ENCODE data around the gene ERP27. TPM values are rescaled to one million over a fixed set of nuclear protein-coding genes. Genes with fewer than 3 reads are reported as not detected.

Gene ERP27
- total RNA-seq, 1 experiment from 2014 or later = not detected

DNA sequence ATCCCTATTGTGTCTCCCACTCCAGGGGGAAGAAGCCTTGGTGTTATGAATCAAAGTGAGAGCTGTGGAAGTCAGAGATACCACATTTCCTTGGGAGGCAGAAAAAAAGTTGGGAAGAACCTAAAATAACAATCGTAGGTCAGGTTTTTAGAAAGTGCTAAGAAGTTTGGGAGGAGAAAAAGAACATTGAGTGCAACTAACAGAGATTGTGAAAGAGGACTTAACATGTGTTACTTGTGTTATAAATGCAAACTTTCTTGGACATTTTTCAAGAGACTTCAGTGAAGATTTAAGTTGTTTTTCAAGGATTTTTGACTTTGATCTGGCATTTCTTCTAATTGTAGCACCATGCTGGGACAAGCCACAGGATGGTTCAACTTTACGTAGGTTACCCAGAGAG, 7.8 kb upstream of the ERP27 start:
- Histone ChIP-seq H3K36me3 (ENCODE audit: control insufficient read depth, insufficient read depth, low read length) (no peaks in the 10 kb centered on the region), H3K4me3 (ENCODE audit: low read depth in 2 of 2, low read length in 2 of 2) (no peak overlapping the region), H3K27ac (ENCODE audit: low read length) (no peak overlapping the region), H3K4me1 (ENCODE audit: control insufficient read depth, insufficient read depth, low read length) (no peaks in the 10 kb centered on the region), H3K9me3 (ENCODE audit: control insufficient read depth, insufficient read depth, low read depth, low read length) (no peaks in the 10 kb centered on the region), H3K27me3 (ENCODE audit: control insufficient read depth, insufficient read depth, low read length) (no peaks in the 10 kb centered on the region)
- ChIA-PET CTCF (no interaction called here), POLR2A (no interaction called here)
- intact Hi-C loops (cut with micrococcal nuclease; ENCODE audit: unreplicated experiment) = no loop called here
- ATAC-seq (no peak), DNase-seq (ENCODE audit: low read depth, low spot score) (no peak)
- BruUV-seq (replicated peaks) = no TSS peak
- in situ Hi-C loops (cut with HindIII; ENCODE audit: low pct_unique_long_range_greater_than_20kb, low sequenced_read_pairs) = no loop called here
- no peak for TF ChIP-seq REST (IDR thresholded peaks at IDR 0.05; ENCODE audit: insufficient read depth in 1 of 2, low read depth in 2 of 2, low read length in 1 of 2)
- TF ChIP-seq, protein P1, sequence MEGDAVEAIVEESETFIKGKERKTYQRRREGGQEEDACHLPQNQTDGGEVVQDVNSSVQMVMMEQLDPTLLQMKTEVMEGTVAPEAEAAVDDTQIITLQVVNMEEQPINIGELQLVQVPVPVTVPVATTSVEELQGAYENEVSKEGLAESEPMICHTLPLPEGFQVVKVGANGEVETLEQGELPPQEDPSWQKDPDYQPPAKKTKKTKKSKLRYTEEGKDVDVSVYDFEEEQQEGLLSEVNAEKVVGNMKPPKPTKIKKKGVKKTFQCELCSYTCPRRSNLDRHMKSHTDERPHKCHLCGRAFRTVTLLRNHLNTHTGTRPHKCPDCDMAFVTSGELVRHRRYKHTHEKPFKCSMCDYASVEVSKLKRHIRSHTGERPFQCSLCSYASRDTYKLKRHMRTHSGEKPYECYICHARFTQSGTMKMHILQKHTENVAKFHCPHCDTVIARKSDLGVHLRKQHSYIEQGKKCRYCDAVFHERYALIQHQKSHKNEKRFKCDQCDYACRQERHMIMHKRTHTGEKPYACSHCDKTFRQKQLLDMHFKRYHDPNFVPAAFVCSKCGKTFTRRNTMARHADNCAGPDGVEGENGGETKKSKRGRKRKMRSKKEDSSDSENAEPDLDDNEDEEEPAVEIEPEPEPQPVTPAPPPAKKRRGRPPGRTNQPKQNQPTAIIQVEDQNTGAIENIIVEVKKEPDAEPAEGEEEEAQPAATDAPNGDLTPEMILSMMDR (IDR thresholded peaks at IDR 0.05) = no peak
- no peak for TF ChIP-seq TCF7L2 (IDR thresholded peaks at IDR 0.05; ENCODE audit: low read depth, low read length)
- TF ChIP-seq SIN3A (IDR thresholded peaks at IDR 0.05; ENCODE audit: borderline replicate concordance, insufficient read depth, low read depth, low read length) = no peak
- TF ChIP-seq POLR2AphosphoS5 (IDR thresholded peaks at IDR 0.05; ENCODE audit: low read depth, low read length) = no peak

- no peaks in the 10 kb centered on the region for H3K4me1 ChIP-seq (ENCODE audit: control insufficient read depth, insufficient read depth, low read length)
- ChIA-PET CTCF (no interaction called here), POLR2A (no interaction called here)
- no peaks in the 10 kb centered on the region for H3K9me3 ChIP-seq (ENCODE audit: control insufficient read depth, insufficient read depth, low read depth, low read length)
- no peaks in the 10 kb centered on the region for H3K27me3 ChIP-seq (ENCODE audit: control insufficient read depth, insufficient read depth, low read length)
- DNase-seq (ENCODE audit: low read depth, low spot score) = no peak
- BruUV-seq (replicated peaks) = no TSS peak
- no peaks in the 10 kb centered on the region for H3K36me3 ChIP-seq (ENCODE audit: control insufficient read depth, insufficient read depth, low read length)
- intact Hi-C loops (cut with micrococcal nuclease; ENCODE audit: unreplicated experiment) = no loop called here
- TF ChIP-seq TCF7L2 (IDR thresholded peaks at IDR 0.05; ENCODE audit: low read depth, low read length) = no peak
- TF ChIP-seq, protein P1 (IDR thresholded peaks at IDR 0.05) = no peak
- no peak for TF ChIP-seq POLR2AphosphoS5 (IDR thresholded peaks at IDR 0.05; ENCODE audit: low read depth, low read length)
- TF ChIP-seq SIN3A (IDR thresholded peaks at IDR 0.05; ENCODE audit: borderline replicate concordance, insufficient read depth, low read depth, low read length) = no peak
- no peak for TF ChIP-seq REST (IDR thresholded peaks at IDR 0.05; ENCODE audit: insufficient read depth in 1 of 2, low read depth in 2 of 2, low read length in 1 of 2)
- H3K4me3 ChIP-seq (ENCODE audit: low read depth in 2 of 2, low read length in 2 of 2) = no peak overlapping the region
- in situ Hi-C loops (cut with HindIII; ENCODE audit: low pct_unique_long_range_greater_than_20kb, low sequenced_read_pairs) = no loop called here
- ATAC-seq = no peak
- H3K27ac ChIP-seq (ENCODE audit: low read length) = no peak overlapping the region
Observed at GRCh38 chr12:14942196-14942931, 4.0 kb upstream of the ERP27 start.
